ENCODE results near the gene ASPG. TPM values are rescaled to one million over a fixed set of nuclear protein-coding genes. Genes with fewer than 3 reads are reported as not detected.

Gene ASPG
- total and polyA plus RNA-seq, 2 of the 13 experiments (the other 11 are each of a cell fraction or from before 2014, with no cell fraction given), result not detected

DNA sequence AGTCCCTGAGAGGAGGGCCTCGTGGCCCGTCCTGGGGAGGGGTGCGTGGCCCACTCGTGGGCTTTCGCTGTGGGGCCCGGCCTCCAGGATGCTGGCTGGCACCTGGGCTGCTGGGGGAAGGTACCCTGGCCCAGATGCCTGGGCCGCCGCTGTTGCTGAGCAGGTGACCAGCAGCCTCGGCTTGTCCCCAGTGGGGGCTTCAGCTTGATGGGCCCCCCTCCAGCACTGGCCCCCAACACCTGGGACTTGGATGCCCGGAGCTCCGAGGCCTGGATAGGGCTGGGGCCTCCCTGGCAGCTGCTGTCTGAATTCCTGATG is 63.7 kb downstream of the ASPG start:
- H3K4me2 ChIP-seq (ENCODE audit: low read depth, low read length), result no peak overlapping the region
- in situ Hi-C loops (cut with HindIII; ENCODE audit: extremely low pct_ligation_motif_present, low pct_unique_long_range_greater_than_20kb) (no loop called here), intact Hi-C loops (cut with micrococcal nuclease; ENCODE audit: unreplicated experiment) (no loop called here)
- ChIA-PET CTCF (ENCODE audit: low intra/inter-chr PET ratio, low total read pairs) (no interaction called here), POLR2A (no interaction called here)
- H3K36me3 ChIP-seq (replicated peaks in 1 of 2; ENCODE audit: control insufficient read depth in 1 of 2, insufficient read depth in 2 of 2, low read length in 2 of 2), result no peaks in the 10 kb centered on the region
- FAIRE-seq (no peak), ATAC-seq (no peak), DNase-seq (ENCODE audit: low spot score) (no peak)
- no peak overlapping the region for H3K4me3 ChIP-seq (replicated peaks in 1 of 3; ENCODE audit: insufficient read depth in 1 of 3, low read depth in 2 of 3, low read length in 3 of 3)
- H2AFZ ChIP-seq (ENCODE audit: low read length), result no peak overlapping the region
- H3K4me1 ChIP-seq (ENCODE audit: insufficient read depth, low read length), result no peaks in the 10 kb centered on the region
- 0 out of 2 replicates have a peak, but pooled peaks cover 3% of the 10 kb centered on the region for H4K20me1 ChIP-seq (ENCODE audit: insufficient read depth, low read length)
- no peak overlapping the region for H3K9ac ChIP-seq (ENCODE audit: insufficient read depth, low read depth, low read length)
- BruUV-seq (replicated peaks), result no TSS peak
- no peaks in the 10 kb centered on the region for H3K9me3 ChIP-seq (ENCODE audit: low read length)
- H3K27me3 ChIP-seq (ENCODE audit: control insufficient read depth in 1 of 2, insufficient read depth in 2 of 2, low read length in 2 of 2), result peaks cover 12 to 64% of the 10 kb centered on the region in 2 experiments; a peak in 4 of 5 replicates
- no peak overlapping the region for H3K27ac ChIP-seq (ENCODE audit: extremely low read length, insufficient read depth, low read length)
- no CpG with 5 or more reads among the region's 11 CpGs for WGBS (ENCODE audit: low lambda C conversion rate)
- H3K79me2 ChIP-seq (ENCODE audit: insufficient read depth, low read length), result no peaks in the 10 kb centered on the region
- TF ChIP-seq ZFP62 (CRISPR knock-in tag; IDR thresholded peaks at IDR 0.05) (no peak), ZNF510 (CRISPR knock-in tag; IDR thresholded peaks at IDR 0.05; ENCODE audit: low read depth) (no peak), U2AF2 (IDR thresholded peaks at IDR 0.05; ENCODE audit: low read depth, low read length) (no peak), POGZ (CRISPR knock-in tag; IDR thresholded peaks at IDR 0.05) (no peak), ZNF891 (CRISPR knock-in tag; IDR thresholded peaks at IDR 0.05) (no peak), DNMT1 (CRISPR knock-in tag; IDR thresholded peaks at IDR 0.05) (no peak), NR2F6 (IDR thresholded peaks at IDR 0.05) (no peak), NR2F6 (CRISPR knock-in tag; IDR thresholded peaks at IDR 0.05) (no peak)

DNA sequence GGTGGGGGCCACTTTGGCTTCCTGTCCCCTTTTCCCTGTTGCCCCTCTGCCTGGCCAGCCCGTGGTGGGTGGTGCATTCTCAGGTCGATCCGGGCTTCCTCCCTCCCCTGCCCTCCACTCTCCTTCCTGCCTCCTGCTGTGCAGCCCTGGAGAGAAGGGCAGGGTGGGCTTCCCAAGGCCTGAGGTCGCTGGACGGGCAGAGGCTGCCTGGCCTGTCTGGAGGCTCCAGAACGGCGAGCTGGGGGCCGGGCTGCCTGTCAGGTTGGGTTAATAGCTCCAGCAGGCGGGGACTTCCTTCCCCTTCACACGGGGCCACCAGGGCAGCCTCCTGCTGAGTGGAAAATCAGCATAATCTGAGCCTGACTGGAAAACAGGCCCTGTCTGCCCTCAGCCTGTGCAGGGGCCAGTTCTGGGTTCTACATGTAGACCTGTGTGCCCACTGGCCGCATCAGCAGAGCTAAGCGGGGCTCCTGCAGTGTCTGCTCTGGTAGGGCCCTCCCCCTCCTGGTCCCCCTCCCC is 64.2 kb downstream of the ASPG start:
- POLR2A ChIA-PET, result no interaction called here
- H3K79me2 ChIP-seq (ENCODE audit: insufficient read depth, low read length), result no peaks in the 10 kb centered on the region
- ATAC-seq, result no peak
- FAIRE-seq, result no peak
- 0 out of 2 replicates have a peak, but pooled peaks cover 3% of the 10 kb centered on the region for H4K20me1 ChIP-seq (ENCODE audit: insufficient read depth, low read length)
- H3K9ac ChIP-seq (ENCODE audit: insufficient read depth, low read depth, low read length), result no peak overlapping the region
- no peaks in the 10 kb centered on the region for H3K4me1 ChIP-seq (ENCODE audit: insufficient read depth, low read length)
- H3K9me3 ChIP-seq (ENCODE audit: low read length), result no peaks in the 10 kb centered on the region
- no peak overlapping the region for H2AFZ ChIP-seq (ENCODE audit: low read length)
- WGBS (ENCODE audit: low lambda C conversion rate), result 0% methylated on average over 5 of the region's 12 CpGs
- peaks cover 11 to 59% of the 10 kb centered on the region in 2 experiments; a peak in 4 of 5 replicates for H3K27me3 ChIP-seq (ENCODE audit: control insufficient read depth in 1 of 2, insufficient read depth in 2 of 2, low read length in 2 of 2)
- CTCF ChIA-PET (ENCODE audit: low intra/inter-chr PET ratio, low total read pairs), result no interaction called here
- H3K27ac ChIP-seq (ENCODE audit: extremely low read length, insufficient read depth, low read length), result no peak overlapping the region
- intact Hi-C loops (cut with micrococcal nuclease; ENCODE audit: unreplicated experiment) (no loop called here), in situ Hi-C loops (cut with HindIII; ENCODE audit: extremely low pct_ligation_motif_present, low pct_unique_long_range_greater_than_20kb) (no loop called here)
- no peak overlapping the region for H3K4me3 ChIP-seq (replicated peaks in 1 of 3; ENCODE audit: insufficient read depth in 1 of 3, low read depth in 2 of 3, low read length in 3 of 3)
- DNase-seq (ENCODE audit: low spot score), result no peak
- H3K36me3 ChIP-seq (replicated peaks in 1 of 2; ENCODE audit: control insufficient read depth in 1 of 2, insufficient read depth in 2 of 2, low read length in 2 of 2), result no peaks in the 10 kb centered on the region
- BruUV-seq (replicated peaks), result no TSS peak
- H3K4me2 ChIP-seq (ENCODE audit: low read depth, low read length), result no peak overlapping the region
- TF ChIP-seq RBM22 (optimal IDR thresholded peaks at IDR 0.05; ENCODE audit: low read length) (no peak), KDM1A (CRISPR knock-in tag; IDR thresholded peaks at IDR 0.05) (no peak)
- TF ChIP-seq, protein P1, sequence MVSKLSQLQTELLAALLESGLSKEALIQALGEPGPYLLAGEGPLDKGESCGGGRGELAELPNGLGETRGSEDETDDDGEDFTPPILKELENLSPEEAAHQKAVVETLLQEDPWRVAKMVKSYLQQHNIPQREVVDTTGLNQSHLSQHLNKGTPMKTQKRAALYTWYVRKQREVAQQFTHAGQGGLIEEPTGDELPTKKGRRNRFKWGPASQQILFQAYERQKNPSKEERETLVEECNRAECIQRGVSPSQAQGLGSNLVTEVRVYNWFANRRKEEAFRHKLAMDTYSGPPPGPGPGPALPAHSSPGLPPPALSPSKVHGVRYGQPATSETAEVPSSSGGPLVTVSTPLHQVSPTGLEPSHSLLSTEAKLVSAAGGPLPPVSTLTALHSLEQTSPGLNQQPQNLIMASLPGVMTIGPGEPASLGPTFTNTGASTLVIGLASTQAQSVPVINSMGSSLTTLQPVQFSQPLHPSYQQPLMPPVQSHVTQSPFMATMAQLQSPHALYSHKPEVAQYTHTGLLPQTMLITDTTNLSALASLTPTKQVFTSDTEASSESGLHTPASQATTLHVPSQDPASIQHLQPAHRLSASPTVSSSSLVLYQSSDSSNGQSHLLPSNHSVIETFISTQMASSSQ (IDR thresholded peaks at IDR 0.05; ENCODE audit: low read depth), result no peak
- TF ChIP-seq, protein P1 (CRISPR knock-in tag; IDR thresholded peaks at IDR 0.05; ENCODE audit: borderline replicate concordance), result no peak
- TF ChIP-seq, protein P2, sequence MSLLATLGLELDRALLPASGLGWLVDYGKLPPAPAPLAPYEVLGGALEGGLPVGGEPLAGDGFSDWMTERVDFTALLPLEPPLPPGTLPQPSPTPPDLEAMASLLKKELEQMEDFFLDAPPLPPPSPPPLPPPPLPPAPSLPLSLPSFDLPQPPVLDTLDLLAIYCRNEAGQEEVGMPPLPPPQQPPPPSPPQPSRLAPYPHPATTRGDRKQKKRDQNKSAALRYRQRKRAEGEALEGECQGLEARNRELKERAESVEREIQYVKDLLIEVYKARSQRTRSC (CRISPR knock-in tag; IDR thresholded peaks at IDR 0.05; ENCODE audit: low read depth), result no peak

Measured in HepG2 (cell line).